Hepatocyte (in vitro differentiated cells): ENCODE data around the gene UGGT2.

Experiments
- EZH2 ChIP-seq: fragments of 200-600 bp; sonication (generic); IDR thresholded peaks from 2 replicates; pipeline ENCODE4 v1.6.1; 2016; ENCODE audit warnings: antibody characterized with exemption, mild to moderate bottlenecking, borderline replicate concordance
- EZH2phosphoT487 ChIP-seq: fragments of 200-600 bp; sonication (generic); IDR thresholded peaks from one replicate; pipeline ENCODE4 v1.6.1; 2018; ENCODE audit warnings: antibody characterized with exemption, mild to moderate bottlenecking, low read depth, moderate library complexity; ENCODE audit not compliant: unreplicated experiment, severe bottlenecking
- TF ChIP-seq, protein P1 (sequence below): fragments of 200-600 bp; sonication (generic); IDR thresholded peaks from 2 replicates; pipeline ENCODE4 v1.5.1; 2016; ENCODE audit warnings: antibody characterized with exemption, mild to moderate bottlenecking; ENCODE audit not compliant: poor library complexity

DNA sequence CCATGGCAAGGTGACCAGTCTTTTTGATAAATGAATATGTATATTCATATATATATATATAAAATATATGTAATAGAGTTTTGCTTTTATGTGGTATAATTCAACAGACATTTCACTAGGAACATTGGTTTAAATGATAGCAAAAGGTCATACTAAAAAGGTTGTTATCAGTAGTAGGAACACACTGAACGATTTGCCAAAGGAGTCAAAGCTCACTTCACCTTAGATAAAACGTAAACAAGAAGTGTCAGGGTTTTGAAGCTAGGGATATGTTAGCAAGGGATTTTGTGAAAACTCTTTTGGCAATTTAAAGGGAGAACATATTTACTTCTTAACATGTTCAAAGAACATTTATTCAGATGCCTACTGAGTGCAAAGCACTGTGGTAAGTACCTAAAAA is 28.7 kb upstream of the UGGT2 start:
- TF ChIP-seq, protein P1, sequence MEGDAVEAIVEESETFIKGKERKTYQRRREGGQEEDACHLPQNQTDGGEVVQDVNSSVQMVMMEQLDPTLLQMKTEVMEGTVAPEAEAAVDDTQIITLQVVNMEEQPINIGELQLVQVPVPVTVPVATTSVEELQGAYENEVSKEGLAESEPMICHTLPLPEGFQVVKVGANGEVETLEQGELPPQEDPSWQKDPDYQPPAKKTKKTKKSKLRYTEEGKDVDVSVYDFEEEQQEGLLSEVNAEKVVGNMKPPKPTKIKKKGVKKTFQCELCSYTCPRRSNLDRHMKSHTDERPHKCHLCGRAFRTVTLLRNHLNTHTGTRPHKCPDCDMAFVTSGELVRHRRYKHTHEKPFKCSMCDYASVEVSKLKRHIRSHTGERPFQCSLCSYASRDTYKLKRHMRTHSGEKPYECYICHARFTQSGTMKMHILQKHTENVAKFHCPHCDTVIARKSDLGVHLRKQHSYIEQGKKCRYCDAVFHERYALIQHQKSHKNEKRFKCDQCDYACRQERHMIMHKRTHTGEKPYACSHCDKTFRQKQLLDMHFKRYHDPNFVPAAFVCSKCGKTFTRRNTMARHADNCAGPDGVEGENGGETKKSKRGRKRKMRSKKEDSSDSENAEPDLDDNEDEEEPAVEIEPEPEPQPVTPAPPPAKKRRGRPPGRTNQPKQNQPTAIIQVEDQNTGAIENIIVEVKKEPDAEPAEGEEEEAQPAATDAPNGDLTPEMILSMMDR, result no peak
- no peak for TF ChIP-seq EZH2phosphoT487
- no peak for TF ChIP-seq EZH2
